ENCODE data around the gene AKAP17A. TPM values are rescaled to one million over a fixed set of nuclear protein-coding genes. Genes with fewer than 3 reads are reported as not detected.
"Not testable (repeated sequence)": the region's sequence is repeated elsewhere in the genome, so short reads cannot be mapped to it uniquely, and the experiment has no call there.

AKAP17A gene
- total and polyA plus RNA-seq, 2 donors (not counting 1 experiment from before 2014, with no cell fraction given), result 126 to 196 TPM

DNA sequence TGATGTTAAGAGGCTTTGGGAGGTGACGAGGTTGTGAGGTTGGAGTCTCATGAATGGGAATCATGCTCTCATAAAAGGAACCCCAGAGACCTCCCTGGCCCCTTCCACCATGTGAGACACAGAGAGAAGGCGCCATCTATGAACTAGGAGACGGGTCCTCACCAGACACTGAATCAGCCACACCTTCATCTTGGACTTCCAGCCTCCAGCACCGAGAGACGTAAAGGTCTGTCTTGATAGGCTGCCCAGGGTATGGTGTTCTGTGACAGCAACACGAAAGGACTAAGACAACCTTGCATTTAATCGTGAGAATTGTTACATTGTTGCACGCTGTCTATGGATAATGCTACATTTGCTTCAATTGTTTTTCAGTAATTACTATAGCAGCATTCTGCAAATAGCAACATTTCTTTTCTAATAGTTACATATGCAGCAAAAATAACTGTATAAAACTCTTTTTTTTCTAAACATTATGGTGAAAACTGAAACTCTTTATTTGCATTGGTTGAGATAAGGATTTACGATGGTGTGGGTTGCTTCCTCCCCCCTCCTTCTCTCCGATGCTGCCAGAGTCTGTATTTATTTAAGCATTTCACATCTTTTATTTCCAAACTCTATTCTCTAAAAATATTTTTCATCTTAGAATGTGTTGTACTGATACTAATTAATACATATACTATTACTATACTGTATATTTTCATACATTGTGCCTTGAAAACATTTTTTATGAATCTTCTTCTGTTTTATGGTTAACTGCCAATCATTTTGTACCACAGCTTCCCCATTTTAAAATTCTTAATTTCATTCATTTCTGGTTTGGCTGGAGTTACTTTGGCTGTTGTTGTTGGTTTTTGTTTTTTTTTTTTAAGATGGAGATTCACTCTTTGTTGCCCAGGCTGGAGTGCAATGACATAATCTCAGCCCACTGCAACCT, 26.4 kb upstream of the AKAP17A start:
- Mint-ChIP-seq H3K27me3 (no peaks in the 10 kb centered on the region), H3K9me3 (ENCODE audit: insufficient read depth) (no peaks in the 10 kb centered on the region), H3K27ac (peak overlapping the region; percentile 24), H3K4me3 (peak overlapping the region; percentile 53), H3K4me1 (peaks cover 36% of the 10 kb centered on the region)
- WGBS (ENCODE audit: insufficient coverage), result 53% methylated on average over 3 of the region's 10 CpGs
- DNase-seq, result no peak
- H3K27me3 ChIP-seq (replicated peaks in 1 of 4; ENCODE audit: control extremely low read depth in 1 of 4, control insufficient read depth in 3 of 4, insufficient read depth in 4 of 4, low read length in 3 of 4), result no peaks in the 10 kb centered on the region
- ChIA-PET POLR2A (no interaction called here), CTCF (no interaction called here)
- ATAC-seq (ENCODE audit: low read depth), result no peak
- H3K36me3 ChIP-seq (replicated peaks in 1 of 2; ENCODE audit: control extremely low read depth in 1 of 2, control insufficient read depth in 1 of 2, extremely low read depth in 1 of 2, insufficient read depth in 2 of 2, low read length in 1 of 2), result no peaks in the 10 kb centered on the region
- H3K79me2 ChIP-seq (ENCODE audit: control insufficient read depth, insufficient read depth, low read length), result no peaks in the 10 kb centered on the region
- peak overlapping the region in 2 of 5 experiments; percentile 5 to 14 for H3K4me3 ChIP-seq (ENCODE audit: control extremely low read depth in 1 of 5, extremely low read depth in 1 of 5, insufficient read depth in 1 of 5, low read depth in 2 of 5, low read length in 4 of 5)
- H3K9ac ChIP-seq (ENCODE audit: low read length), result no peak overlapping the region
- peaks cover 15 to 25% of the 10 kb centered on the region in 2 donors for H3K4me1 ChIP-seq (ENCODE audit: control insufficient read depth in 2 of 2, insufficient read depth in 2 of 2, low read length in 2 of 2)
- H3K4me2 ChIP-seq (replicated peaks; ENCODE audit: low read depth, low read length, poor library complexity, severe bottlenecking), result peak overlapping the region; percentile 48
- H3K27ac ChIP-seq (ENCODE audit: low read length in 2 of 2), result no peak overlapping the region
- intact Hi-C loops (cut with micrococcal nuclease), result no loop called here
- peak overlapping the region; percentile 48 for H2AFZ ChIP-seq (ENCODE audit: insufficient read depth, low read depth, low read length, poor library complexity, severe bottlenecking)
- TF ChIP-seq, protein P1, sequence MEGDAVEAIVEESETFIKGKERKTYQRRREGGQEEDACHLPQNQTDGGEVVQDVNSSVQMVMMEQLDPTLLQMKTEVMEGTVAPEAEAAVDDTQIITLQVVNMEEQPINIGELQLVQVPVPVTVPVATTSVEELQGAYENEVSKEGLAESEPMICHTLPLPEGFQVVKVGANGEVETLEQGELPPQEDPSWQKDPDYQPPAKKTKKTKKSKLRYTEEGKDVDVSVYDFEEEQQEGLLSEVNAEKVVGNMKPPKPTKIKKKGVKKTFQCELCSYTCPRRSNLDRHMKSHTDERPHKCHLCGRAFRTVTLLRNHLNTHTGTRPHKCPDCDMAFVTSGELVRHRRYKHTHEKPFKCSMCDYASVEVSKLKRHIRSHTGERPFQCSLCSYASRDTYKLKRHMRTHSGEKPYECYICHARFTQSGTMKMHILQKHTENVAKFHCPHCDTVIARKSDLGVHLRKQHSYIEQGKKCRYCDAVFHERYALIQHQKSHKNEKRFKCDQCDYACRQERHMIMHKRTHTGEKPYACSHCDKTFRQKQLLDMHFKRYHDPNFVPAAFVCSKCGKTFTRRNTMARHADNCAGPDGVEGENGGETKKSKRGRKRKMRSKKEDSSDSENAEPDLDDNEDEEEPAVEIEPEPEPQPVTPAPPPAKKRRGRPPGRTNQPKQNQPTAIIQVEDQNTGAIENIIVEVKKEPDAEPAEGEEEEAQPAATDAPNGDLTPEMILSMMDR (IDR thresholded peaks at IDR 0.05), result no peak
- TF ChIP-seq EZH2 (IDR thresholded peaks at IDR 0.05; ENCODE audit: borderline replicate concordance, insufficient read depth, low read depth, low read length, poor library complexity, severe bottlenecking), result no peak
- peaks cover 0 to 4% (median 0%) of the 10 kb centered on the region in 3 donors for H3K9me3 ChIP-seq (ENCODE audit: control extremely low read depth in 1 of 3, control insufficient read depth in 2 of 3, insufficient read depth in 1 of 3, low read length in 2 of 3)
- H4K20me1 ChIP-seq (ENCODE audit: control insufficient read depth, insufficient read depth, low read length, poor library complexity, severe bottlenecking), result no peaks in the 10 kb centered on the region

DNA sequence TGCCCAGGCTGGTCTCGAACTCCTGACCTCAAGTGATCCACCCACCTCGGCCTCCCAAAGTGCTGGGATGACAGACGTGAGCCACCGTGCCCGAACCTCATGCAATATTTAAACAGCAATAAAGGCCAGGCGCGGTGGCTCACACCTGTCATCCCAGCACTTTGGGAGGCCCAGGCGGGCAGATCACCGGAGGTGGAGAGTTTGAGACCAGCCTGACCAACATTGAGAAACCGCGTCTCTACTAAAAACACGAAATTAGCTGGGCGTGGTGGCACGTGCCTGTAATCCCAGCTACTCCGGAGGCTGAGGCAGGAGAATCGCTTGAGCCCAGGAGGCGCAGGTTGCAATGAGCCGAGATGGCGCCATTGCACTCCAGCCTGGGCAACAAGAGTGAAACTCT, 17.2 kb upstream of the AKAP17A start:
- POLR2A ChIA-PET; H3K27ac ChIP-seq (ENCODE audit: low read length in 2 of 2); H3K9me3 ChIP-seq (ENCODE audit: control extremely low read depth in 1 of 3, control insufficient read depth in 2 of 3, insufficient read depth in 1 of 3, low read length in 2 of 3); H3K9me3 Mint-ChIP-seq (ENCODE audit: insufficient read depth); H3K4me2 ChIP-seq (replicated peaks; ENCODE audit: low read depth, low read length, poor library complexity, severe bottlenecking); H3K4me3 Mint-ChIP-seq; H3K9ac ChIP-seq (ENCODE audit: low read length); H3K27me3 ChIP-seq (replicated peaks in 1 of 4; ENCODE audit: control extremely low read depth in 1 of 4, control insufficient read depth in 3 of 4, insufficient read depth in 4 of 4, low read length in 3 of 4); CTCF ChIA-PET; H3K36me3 ChIP-seq (replicated peaks in 1 of 2; ENCODE audit: control extremely low read depth in 1 of 2, control insufficient read depth in 1 of 2, extremely low read depth in 1 of 2, insufficient read depth in 2 of 2, low read length in 1 of 2); DNase-seq; intact Hi-C loops (cut with micrococcal nuclease); ATAC-seq (ENCODE audit: low read depth); H3K27me3 Mint-ChIP-seq; H3K79me2 ChIP-seq (ENCODE audit: control insufficient read depth, insufficient read depth, low read length); H2AFZ ChIP-seq (ENCODE audit: insufficient read depth, low read depth, low read length, poor library complexity, severe bottlenecking); H3K4me3 ChIP-seq (ENCODE audit: control extremely low read depth in 1 of 5, extremely low read depth in 1 of 5, insufficient read depth in 1 of 5, low read depth in 2 of 5, low read length in 4 of 5); H4K20me1 ChIP-seq (ENCODE audit: control insufficient read depth, insufficient read depth, low read length, poor library complexity, severe bottlenecking); H3K27ac Mint-ChIP-seq: not testable (repeated sequence)
- WGBS (ENCODE audit: insufficient coverage), result 97% methylated on average over 12 of the region's 19 CpGs
- peaks cover 18 to 28% of the 10 kb centered on the region in 2 donors for H3K4me1 ChIP-seq (ENCODE audit: control insufficient read depth in 2 of 2, insufficient read depth in 2 of 2, low read length in 2 of 2)
- H3K4me1 Mint-ChIP-seq, result peaks cover 18% of the 10 kb centered on the region

Measured in B cell (primary cell).